ENCODE measurements around the gene VPS16.

Gene VPS16

GRCh38 chr20:2840138-2840966 is at the start of gene VPS16, which contains the start of gene PCED1A:
Gene VPS16 (plus strand): TSS chr20:2840745. CDS start chr20:2840775, 30 bp downstream.
Gene PCED1A (minus strand): TSS chr20:2840655. CDS start chr20:2839912, 743 bp downstream.
- DNase-seq (ENCODE audit: low spot score) = peak; percentile 99

- no peak for DNase-seq (ENCODE audit: low spot score)
These were observed 47.1 kb upstream of the VPS16 start for GRCh38 chr20:2793471-2793870.

GRCh38 chr20:2794202-2794748 is 46.3 kb upstream of the VPS16 start:
- no peak for DNase-seq (ENCODE audit: low spot score)

- no peak for DNase-seq (ENCODE audit: low spot score)
These were observed 45.6 kb upstream of the VPS16 start for GRCh38 chr20:2794866-2795447.

GRCh38 chr20:2795451-2795850 is 45.1 kb upstream of the VPS16 start:
- no peak for DNase-seq (ENCODE audit: low spot score)

- no peak for DNase-seq (ENCODE audit: low spot score)
These were observed 44.4 kb upstream of the VPS16 start for GRCh38 chr20:2796011-2796660.

GRCh38 chr20:2797136-2797983 is 43.2 kb upstream of the VPS16 start:
- DNase-seq (ENCODE audit: low spot score) = no peak

GRCh38 chr20:2798095-2798805 is 42.3 kb upstream of the VPS16 start:
- DNase-seq (ENCODE audit: low spot score) = no peak

GRCh38 chr20:2798814-2799213 is 41.7 kb upstream of the VPS16 start:
- no peak for DNase-seq (ENCODE audit: low spot score)

GRCh38 chr20:2799271-2799670 is 41.3 kb upstream of the VPS16 start:
- DNase-seq (ENCODE audit: low spot score) = no peak

- peak; percentile 8 for DNase-seq (ENCODE audit: low spot score)
These were observed 40.6 kb upstream of the VPS16 start for GRCh38 chr20:2799688-2800520.

GRCh38 chr20:2800521-2801285 is 39.8 kb upstream of the VPS16 start, which contains the start of gene CPXM1:
Gene CPXM1 (minus strand): TSS chr20:2800627. CDS start chr20:2800572, 55 bp downstream.
- peak; percentile 25 for DNase-seq (ENCODE audit: low spot score)

GRCh38 chr20:2801286-2801728 is 39.2 kb upstream of the VPS16 start:
- DNase-seq (ENCODE audit: low spot score) = peak; percentile 12

- no peak for DNase-seq (ENCODE audit: low spot score)
These were observed 36.3 kb upstream of the VPS16 start for GRCh38 chr20:2804041-2804828.

- DNase-seq (ENCODE audit: low spot score) = no peak
These were observed 35.5 kb upstream of the VPS16 start for GRCh38 chr20:2804852-2805688.

- peak; percentile 32 for DNase-seq (ENCODE audit: low spot score)
These were observed 34.7 kb upstream of the VPS16 start for GRCh38 chr20:2805689-2806350.

GRCh38 chr20:2806351-2806701 is 34.2 kb upstream of the VPS16 start:
- peak; percentile 26 for DNase-seq (ENCODE audit: low spot score)

Measured in HuH-7.5 (cell line).